ENCODE data around the gene FREM1.

DNA sequence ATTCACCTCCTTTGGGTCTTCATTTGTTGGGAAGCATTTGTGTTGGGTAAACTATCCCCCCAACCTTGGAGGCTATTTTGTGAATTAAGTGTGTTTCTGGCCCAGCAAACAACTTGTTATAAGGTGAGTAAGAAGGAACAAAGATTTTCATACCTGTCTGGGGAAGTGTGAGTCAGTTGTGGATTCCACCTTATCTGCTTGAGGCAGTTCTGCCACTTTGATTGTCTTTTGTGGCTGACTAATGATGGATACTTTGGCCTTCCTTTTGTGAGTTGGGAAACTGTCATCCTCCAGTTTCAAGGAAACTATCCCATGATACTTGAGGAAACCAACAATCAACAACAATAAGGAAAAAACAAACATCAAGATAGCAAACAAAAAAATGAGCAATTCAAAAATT is 163.1 kb downstream of the FREM1 start:
- no peak for TF ChIP-seq FOXA1 (IDR thresholded peaks at IDR 0.05)
- TF ChIP-seq ELF4 (IDR thresholded peaks at IDR 0.05) = no peak
- TF ChIP-seq FOXM1 (IDR thresholded peaks at IDR 0.05; ENCODE audit: borderline replicate concordance) = no peak
- no peak for TF ChIP-seq NFRKB (IDR thresholded peaks at IDR 0.05)
- no peak for TF ChIP-seq ARNT (IDR thresholded peaks at IDR 0.05)
- TF ChIP-seq FOXK2 (IDR thresholded peaks at IDR 0.05) = no peak

Data from HEK293T (cell line).